Endothelial cell (in vitro differentiated cells): ENCODE results near the gene TTC29. TPM values are rescaled to one million over a fixed set of nuclear protein-coding genes. Genes with fewer than 3 reads are reported as not detected.
"Not testable (repeated sequence)": the region's sequence is repeated elsewhere in the genome, so short reads cannot be mapped to it uniquely, and the experiment has no call there.

Experiments used
- DNase-seq: peaks from one replicate; pipeline ENCODE4 v3.0.0; 2021; ENCODE audit warnings: low spot score
- H3K27ac Mint-ChIP-seq: one replicate; pipeline ENCODE4 v1.8.0; 2021; ENCODE audit warnings: mixed read lengths, inconsistent platforms; ENCODE audit not compliant: unreplicated experiment
- H3K27me3 Mint-ChIP-seq: one replicate; pipeline ENCODE4 v1.8.0; 2021; ENCODE audit warnings: mild to moderate bottlenecking, moderate library complexity, mixed read lengths, inconsistent platforms; ENCODE audit not compliant: unreplicated experiment
- H3K36me3 Mint-ChIP-seq: one replicate; pipeline ENCODE4 v1.8.0; 2021; ENCODE audit warnings: mild to moderate bottlenecking, low read depth, mixed read lengths, inconsistent platforms; ENCODE audit not compliant: unreplicated experiment
- H3K4me1 Mint-ChIP-seq: one replicate; pipeline ENCODE4 v1.8.0; 2021; ENCODE audit warnings: mild to moderate bottlenecking, mixed read lengths, inconsistent platforms; ENCODE audit not compliant: unreplicated experiment
- H3K4me3 Mint-ChIP-seq: one replicate; pipeline ENCODE4 v1.8.0; 2021; ENCODE audit warnings: mild to moderate bottlenecking, mixed read lengths, inconsistent platforms; ENCODE audit not compliant: unreplicated experiment
- H3K9me3 Mint-ChIP-seq: one replicate; pipeline ENCODE4 v1.8.0; 2021; ENCODE audit warnings: mixed read lengths, inconsistent platforms; ENCODE audit not compliant: unreplicated experiment
- total RNA-seq: library from RNA; stranded (reverse); fragmentation: NEBNext Ultra II Directional; extraction: Animal tissue kit (Norgen Biotek cat#: 25700); gene quantifications from one replicate; pipeline ENCODE4 v1.2.1, GENCODE V29; 2021; ENCODE audit not compliant: unreplicated experiment
- TF ChIP-seq, protein P1 (sequence below): fragments of 200-600 bp; sonication (generic); IDR thresholded peaks from one replicate; pipeline ENCODE4 v1.5.0; 2021; ENCODE audit warnings: antibody characterized with exemption; ENCODE audit not compliant: unreplicated experiment

Gene TTC29
- total RNA-seq, 1 donor from 2014 or later, result 52.7 TPM

DNA sequence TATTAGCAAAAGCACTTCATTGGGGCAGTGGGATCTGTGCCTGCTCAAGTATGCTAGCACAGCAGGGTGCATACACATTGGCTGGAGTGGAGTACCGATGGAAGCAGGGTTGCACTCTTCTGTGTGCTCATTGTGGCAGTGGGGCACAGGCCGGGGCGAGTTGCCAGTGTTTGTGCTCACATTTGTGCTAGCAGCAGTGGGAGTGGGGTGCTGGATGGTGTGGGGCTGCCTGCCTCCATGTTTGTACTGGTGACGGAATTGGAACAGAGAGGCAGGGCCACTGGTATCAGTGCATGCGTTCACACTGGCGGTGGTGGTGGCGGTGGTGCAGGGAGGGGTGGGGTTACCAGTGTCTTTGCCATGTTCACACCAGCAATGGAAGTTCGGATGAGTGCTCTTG is 169.0 kb downstream of the TTC29 start:
- no peaks in the 10 kb centered on the region for H3K27me3 Mint-ChIP-seq
- H3K36me3 Mint-ChIP-seq, result peaks cover 3% of the 10 kb centered on the region
- H3K9me3 Mint-ChIP-seq, result no peaks in the 10 kb centered on the region
- H3K27ac Mint-ChIP-seq, result no peak overlapping the region
- TF ChIP-seq, protein P1, sequence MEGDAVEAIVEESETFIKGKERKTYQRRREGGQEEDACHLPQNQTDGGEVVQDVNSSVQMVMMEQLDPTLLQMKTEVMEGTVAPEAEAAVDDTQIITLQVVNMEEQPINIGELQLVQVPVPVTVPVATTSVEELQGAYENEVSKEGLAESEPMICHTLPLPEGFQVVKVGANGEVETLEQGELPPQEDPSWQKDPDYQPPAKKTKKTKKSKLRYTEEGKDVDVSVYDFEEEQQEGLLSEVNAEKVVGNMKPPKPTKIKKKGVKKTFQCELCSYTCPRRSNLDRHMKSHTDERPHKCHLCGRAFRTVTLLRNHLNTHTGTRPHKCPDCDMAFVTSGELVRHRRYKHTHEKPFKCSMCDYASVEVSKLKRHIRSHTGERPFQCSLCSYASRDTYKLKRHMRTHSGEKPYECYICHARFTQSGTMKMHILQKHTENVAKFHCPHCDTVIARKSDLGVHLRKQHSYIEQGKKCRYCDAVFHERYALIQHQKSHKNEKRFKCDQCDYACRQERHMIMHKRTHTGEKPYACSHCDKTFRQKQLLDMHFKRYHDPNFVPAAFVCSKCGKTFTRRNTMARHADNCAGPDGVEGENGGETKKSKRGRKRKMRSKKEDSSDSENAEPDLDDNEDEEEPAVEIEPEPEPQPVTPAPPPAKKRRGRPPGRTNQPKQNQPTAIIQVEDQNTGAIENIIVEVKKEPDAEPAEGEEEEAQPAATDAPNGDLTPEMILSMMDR, result no peak
- DNase-seq, result no peak
- no peaks in the 10 kb centered on the region for H3K4me1 Mint-ChIP-seq
- H3K4me3 Mint-ChIP-seq, result no peak overlapping the region

DNA sequence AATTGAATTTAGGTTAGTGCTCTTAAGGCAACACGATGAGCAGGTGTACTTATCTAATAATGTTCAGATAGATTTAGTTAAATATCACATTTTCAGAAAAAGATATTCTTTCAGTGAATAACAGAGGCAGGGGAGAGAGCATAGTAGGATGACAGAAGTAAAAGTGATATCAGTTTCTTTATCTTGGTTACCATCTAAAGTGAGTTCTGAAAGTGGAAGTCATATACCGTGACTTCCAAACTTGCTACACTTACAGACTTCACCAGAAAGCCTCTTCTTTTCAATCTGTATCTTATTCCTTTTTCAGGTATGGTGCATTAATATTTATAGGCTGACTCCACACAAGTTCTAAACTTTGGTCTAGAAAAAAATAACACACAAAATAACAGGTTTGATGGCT is 182.1 kb downstream of the TTC29 start:
- TF ChIP-seq, protein P1, result no peak
- Mint-ChIP-seq H3K27me3 (no peaks in the 10 kb centered on the region), H3K9me3 (no peaks in the 10 kb centered on the region), H3K4me1 (peaks cover 17% of the 10 kb centered on the region), H3K4me3 (no peak overlapping the region), H3K36me3 (peaks cover 16% of the 10 kb centered on the region), H3K27ac (no peak overlapping the region)
- no peak for DNase-seq

DNA sequence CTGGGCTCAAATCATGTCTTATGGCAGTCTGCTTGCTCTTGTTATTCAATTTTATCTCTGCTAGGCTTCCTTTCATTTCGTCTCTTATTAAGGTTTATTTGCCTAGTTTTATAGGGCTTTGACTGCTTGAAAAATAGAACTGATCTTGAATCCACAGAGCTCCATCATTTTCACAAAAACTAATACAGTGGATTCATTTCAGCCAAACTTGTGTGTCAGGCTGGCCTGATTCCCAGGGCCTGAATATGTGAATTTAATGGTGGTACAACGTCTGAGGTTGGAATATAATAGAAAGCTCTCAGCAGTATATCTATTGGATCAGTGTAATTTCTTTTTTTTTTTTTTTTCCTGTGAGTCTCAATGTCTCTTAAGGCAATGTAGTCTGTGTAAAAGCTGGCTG is 183.6 kb downstream of the TTC29 start:
- H3K36me3 Mint-ChIP-seq, result peaks cover 17% of the 10 kb centered on the region
- no peaks in the 10 kb centered on the region for H3K27me3 Mint-ChIP-seq
- peaks cover 5% of the 10 kb centered on the region for H3K9me3 Mint-ChIP-seq
- TF ChIP-seq, protein P1, result no peak
- H3K4me1 Mint-ChIP-seq, result peaks cover 18% of the 10 kb centered on the region
- no peak for DNase-seq
- H3K4me3 Mint-ChIP-seq, result no peak overlapping the region
- no peak overlapping the region for H3K27ac Mint-ChIP-seq

DNA sequence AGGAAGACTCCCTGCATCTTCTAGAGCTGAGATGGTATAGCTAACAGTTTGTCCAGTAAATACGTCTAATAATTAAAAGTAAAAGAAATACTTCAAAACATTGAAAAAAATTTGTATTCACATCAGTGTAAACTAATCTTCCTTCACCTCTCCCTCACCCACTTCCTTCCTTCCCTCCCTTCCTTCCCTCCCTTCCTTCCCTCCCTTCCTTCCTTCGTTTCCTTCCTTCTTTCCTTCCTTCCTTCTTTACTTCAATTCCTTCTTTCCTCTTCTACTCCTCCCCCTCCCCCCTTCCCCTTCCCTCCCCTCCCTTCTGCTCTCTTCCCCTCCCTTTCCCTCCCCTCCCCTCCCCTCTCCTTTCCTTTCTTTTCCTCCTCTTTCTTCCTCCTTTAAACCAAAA is 203.2 kb downstream of the TTC29 start:
- no peak for DNase-seq
- H3K9me3 Mint-ChIP-seq, result no peaks in the 10 kb centered on the region
- no peaks in the 10 kb centered on the region for H3K36me3 Mint-ChIP-seq
- H3K4me3 Mint-ChIP-seq, result no peak overlapping the region
- no peak overlapping the region for H3K27ac Mint-ChIP-seq
- TF ChIP-seq, protein P1, result no peak
- peaks cover 9% of the 10 kb centered on the region for H3K4me1 Mint-ChIP-seq
- H3K27me3 Mint-ChIP-seq, result peaks cover 3% of the 10 kb centered on the region

DNA sequence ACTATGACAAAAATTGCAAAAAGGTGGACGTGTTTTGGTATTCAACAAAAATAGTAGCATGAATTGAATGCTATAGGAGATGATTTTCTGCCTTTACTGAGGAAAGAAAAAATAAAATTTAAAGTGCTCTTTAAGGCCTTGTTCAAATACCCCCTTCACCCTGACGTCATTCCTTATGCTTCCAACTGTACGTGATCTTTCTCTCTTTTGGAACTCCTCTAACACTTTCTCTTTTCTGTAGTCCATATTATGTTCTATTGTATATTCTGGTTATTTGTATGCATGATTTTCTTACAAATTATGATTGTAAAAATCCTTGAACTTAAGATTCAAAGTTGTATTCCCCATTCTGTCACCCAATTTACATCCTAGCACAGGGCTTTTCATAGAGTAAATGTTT is 206.5 kb downstream of the TTC29 start:
- TF ChIP-seq, protein P1, result no peak

DNA sequence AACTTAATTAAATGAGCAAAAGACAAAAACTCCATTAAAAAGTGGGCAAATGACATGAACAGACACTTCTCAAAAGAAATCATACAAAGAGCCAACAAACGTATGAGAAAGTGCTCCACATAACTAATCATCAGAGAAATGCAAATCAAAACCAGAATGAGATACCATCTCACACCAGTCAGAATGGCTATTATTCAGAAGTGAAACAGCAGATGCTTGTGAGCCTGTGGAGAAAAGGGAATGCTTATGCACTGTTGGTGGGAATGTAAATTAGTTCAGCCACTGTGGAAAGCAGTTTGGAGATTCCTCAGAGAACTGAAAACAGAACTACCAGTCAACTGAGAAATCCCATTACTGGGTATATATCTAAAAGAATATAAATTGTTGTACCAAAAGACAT is 222.1 kb downstream of the TTC29 start:
- H3K36me3 Mint-ChIP-seq, H3K4me3 Mint-ChIP-seq, H3K9me3 Mint-ChIP-seq, H3K27me3 Mint-ChIP-seq, DNase-seq, H3K27ac Mint-ChIP-seq, H3K4me1 Mint-ChIP-seq: not testable (repeated sequence)

More for the DNA sequence above, 206.5 kb downstream of the TTC29 start:
- Mint-ChIP-seq H3K27ac (no peak overlapping the region), H3K4me1 (no peaks in the 10 kb centered on the region), H3K27me3 (no peaks in the 10 kb centered on the region), H3K36me3 (peaks cover 3% of the 10 kb centered on the region), H3K4me3 (no peak overlapping the region), H3K9me3 (no peaks in the 10 kb centered on the region)
- no peak for DNase-seq
